Measurements from ENCODE around the gene RET. TPM values are rescaled to one million over a fixed set of nuclear protein-coding genes. Genes with fewer than 3 reads are reported as not detected.

RET gene
- total RNA-seq, 1 experiment from 2014 or later = not detected

GRCh38 chr10:43156590-43157341 lies 79.9 kb downstream of the RET start:
- Mint-ChIP-seq H3K27me3 (ENCODE audit: insufficient read depth, unreplicated experiment) (no peaks in the 10 kb centered on the region), H3K4me3 (ENCODE audit: unreplicated experiment) (no peak overlapping the region), H3K36me3 (ENCODE audit: insufficient read depth, unreplicated experiment) (no peaks in the 10 kb centered on the region), H3K9me3 (ENCODE audit: unreplicated experiment) (no peaks in the 10 kb centered on the region), H3K4me1 (ENCODE audit: insufficient read depth, unreplicated experiment) (peaks cover 25% of the 10 kb centered on the region), H3K27ac (ENCODE audit: low read depth, unreplicated experiment) (peak overlapping the region; percentile 18)
- ChIA-PET POLR2A (interaction anchor here (0.6 kb wide), 1 partner anchor 29 kb away, joined by 3 read pairs; no protein-coding TSS in a partner anchor), CTCF (interaction anchor here (0.6 to 0.8 kb wide), 3 partner anchors 36 to 1146 kb away, joined by 3 to 4 read pairs (median 3); no protein-coding TSS in a partner anchor)
- no peak for TF ChIP-seq CTCF (IDR thresholded peaks at IDR 0.05; ENCODE audit: unreplicated experiment)
- BruUV-seq (replicated peaks) = no TSS peak
- intact Hi-C loops (cut with micrococcal nuclease) = no loop called here
- no peak for DNase-seq (ENCODE audit: unreplicated experiment)

- DNase-seq (ENCODE audit: unreplicated experiment) = no peak
- Mint-ChIP-seq H3K4me3 (ENCODE audit: unreplicated experiment) (no peak overlapping the region), H3K27ac (ENCODE audit: low read depth, unreplicated experiment) (no peak overlapping the region), H3K36me3 (ENCODE audit: insufficient read depth, unreplicated experiment) (peaks cover 6% of the 10 kb centered on the region), H3K9me3 (ENCODE audit: unreplicated experiment) (no peaks in the 10 kb centered on the region), H3K27me3 (ENCODE audit: insufficient read depth, unreplicated experiment) (no peaks in the 10 kb centered on the region), H3K4me1 (ENCODE audit: insufficient read depth, unreplicated experiment) (peaks cover 21% of the 10 kb centered on the region)
- POLR2A ChIA-PET = no interaction called here
- intact Hi-C loops (cut with micrococcal nuclease) = no loop called here
- BruUV-seq (replicated peaks) = no TSS peak
- CTCF ChIA-PET = no interaction called here
- no peak for TF ChIP-seq CTCF (IDR thresholded peaks at IDR 0.05; ENCODE audit: unreplicated experiment)
Observed at GRCh38 chr10:43158636-43159035, 81.8 kb downstream of the RET start.

GRCh38 chr10:43160046-43160920 lies 83.4 kb downstream of the RET start:
- no TSS peak for BruUV-seq (replicated peaks)
- intact Hi-C loops (cut with micrococcal nuclease) = no loop called here
- Mint-ChIP-seq H3K27ac (ENCODE audit: low read depth, unreplicated experiment) (peak overlapping the region; percentile 82), H3K4me3 (ENCODE audit: unreplicated experiment) (no peak overlapping the region), H3K27me3 (ENCODE audit: insufficient read depth, unreplicated experiment) (no peaks in the 10 kb centered on the region), H3K4me1 (ENCODE audit: insufficient read depth, unreplicated experiment) (peaks cover 20% of the 10 kb centered on the region), H3K36me3 (ENCODE audit: insufficient read depth, unreplicated experiment) (peaks cover 13% of the 10 kb centered on the region), H3K9me3 (ENCODE audit: unreplicated experiment) (no peaks in the 10 kb centered on the region)
- no peak for DNase-seq (ENCODE audit: unreplicated experiment)
- TF ChIP-seq CTCF (IDR thresholded peaks at IDR 0.05; ENCODE audit: unreplicated experiment) = no peak
- POLR2A ChIA-PET = interaction anchor here (1.2 kb wide), 1 partner anchor 21 kb away, joined by 10 read pairs; no protein-coding TSS in a partner anchor
- CTCF ChIA-PET = interaction anchor here (0.6 to 3.1 kb wide), 5 partner anchors 11 to 798 kb away, joined by 3 to 21 read pairs (median 3); no protein-coding TSS in a partner anchor

GRCh38 chr10:43160921-43161255 lies 84.0 kb downstream of the RET start:
- Mint-ChIP-seq H3K9me3 (ENCODE audit: unreplicated experiment) (no peaks in the 10 kb centered on the region), H3K27ac (ENCODE audit: low read depth, unreplicated experiment) (peak overlapping the region; percentile 82), H3K4me1 (ENCODE audit: insufficient read depth, unreplicated experiment) (peaks cover 14% of the 10 kb centered on the region), H3K4me3 (ENCODE audit: unreplicated experiment) (no peak overlapping the region), H3K36me3 (ENCODE audit: insufficient read depth, unreplicated experiment) (peaks cover 13% of the 10 kb centered on the region), H3K27me3 (ENCODE audit: insufficient read depth, unreplicated experiment) (no peaks in the 10 kb centered on the region)
- DNase-seq (ENCODE audit: unreplicated experiment) = no peak
- ChIA-PET CTCF (interaction anchor here (3.1 kb wide), 1 partner anchor 10 kb away, joined by 21 read pairs; no protein-coding TSS in a partner anchor), POLR2A (no interaction called here)
- intact Hi-C loops (cut with micrococcal nuclease) = no loop called here
- no peak for TF ChIP-seq CTCF (IDR thresholded peaks at IDR 0.05; ENCODE audit: unreplicated experiment)
- BruUV-seq (replicated peaks) = TSS peak; percentile 35
